Loucy (cell line): ENCODE results near the gene TNFRSF13B.

Experiments
- H2AFZ ChIP-seq: fragments of 200-600 bp; sonication (generic); 2 replicates; pipeline ENCODE4 v1.6.0; 2016; ENCODE audit warnings: antibody characterized with exemption, mild to moderate bottlenecking, low read length, moderate library complexity
- H3F3A ChIP-seq: fragments of 200-600 bp; 2 replicates; pipeline ENCODE4 v1.6.0; 2016; ENCODE audit warnings: antibody characterized with exemption, low read depth, mild to moderate bottlenecking
- H3K27me3 ChIP-seq: fragments of 200-600 bp; sonication (generic); 2 replicates; pipeline ENCODE4 v1.6.1; 2014; ENCODE audit warnings: low read length, mild to moderate bottlenecking; ENCODE audit not compliant: insufficient read depth, poor library complexity, severe bottlenecking
- H3K36me3 ChIP-seq: fragments of 200-600 bp; sonication (generic); 2 replicates; pipeline ENCODE4 v1.6.1; 2016; ENCODE audit warnings: low read length; ENCODE audit not compliant: insufficient read depth
- H3K4me1 ChIP-seq: fragments of 200-600 bp; sonication (generic); 2 replicates; pipeline ENCODE4 v1.5.1; 2014; ENCODE audit warnings: low read length, mild to moderate bottlenecking; ENCODE audit not compliant: insufficient read depth, poor library complexity, severe bottlenecking
- H3K4me2 ChIP-seq: fragments of 200-600 bp; sonication (generic); 2 replicates; pipeline ENCODE4 v1.6.0; 2014; ENCODE audit warnings: antibody characterized with exemption, low read length, low read depth, mild to moderate bottlenecking; ENCODE audit not compliant: poor library complexity, severe bottlenecking
- H3K4me3 ChIP-seq: fragments of 200-600 bp; sonication (generic); 2 replicates; pipeline ENCODE4 v1.5.1; 2014; ENCODE audit warnings: low read length, mild to moderate bottlenecking, mixed read lengths; ENCODE audit not compliant: poor library complexity, severe bottlenecking
- H3K79me2 ChIP-seq: fragments of 200-600 bp; sonication (generic); 2 replicates; pipeline ENCODE4 v1.6.1; 2014; ENCODE audit warnings: low read length; ENCODE audit not compliant: insufficient read depth
- H3K9ac ChIP-seq: fragments of 200-600 bp; sonication (generic); 2 replicates; pipeline ENCODE4 v1.6.0; 2014; ENCODE audit warnings: mild to moderate bottlenecking, low read depth, low read length, moderate library complexity; ENCODE audit not compliant: poor library complexity, severe bottlenecking
- H3K9me2 ChIP-seq: fragments of 200-600 bp; sonication (generic); replicated peaks from 2 replicates; pipeline ENCODE4 v1.6.1; 2016; ENCODE audit warnings: low read depth, low read length, mixed read lengths
- H3K9me3 ChIP-seq: fragments of 200-600 bp; sonication (generic); 2 replicates; pipeline ENCODE4 v1.6.1; 2014; ENCODE audit warnings: mild to moderate bottlenecking, antibody characterized with exemption, low read length, low read depth; ENCODE audit not compliant: insufficient read depth
- H4K20me1 ChIP-seq: fragments of 200-600 bp; sonication (generic); 2 replicates; pipeline ENCODE4 v1.6.0; 2014; ENCODE audit warnings: antibody characterized with exemption, low read length, mild to moderate bottlenecking; ENCODE audit not compliant: insufficient read depth, poor library complexity, severe bottlenecking
- CTCF ChIP-seq: fragments of 200-600 bp; sonication (generic); conservative IDR thresholded peaks from 2 replicates; pipeline ENCODE4 v1.5.1; 2014; ENCODE audit warnings: mild to moderate bottlenecking, antibody characterized with exemption, low read length
- EZH2phosphoT487 ChIP-seq: fragments of 200-600 bp; IDR thresholded peaks from 2 replicates; pipeline ENCODE4 v1.6.1; 2018; ENCODE audit warnings: antibody characterized with exemption, mild to moderate bottlenecking, moderate library complexity, borderline replicate concordance

Gene TNFRSF13B

GRCh38 chr17:16927641-16928321, 44.1 kb downstream of the TNFRSF13B start:
- H3K4me2 ChIP-seq, result no peak overlapping the region
- no peak overlapping the region for H3K9ac ChIP-seq
- H3K4me3 ChIP-seq, result no peak overlapping the region
- no peaks in the 10 kb centered on the region for H3K79me2 ChIP-seq
- no peaks in the 10 kb centered on the region for H3K36me3 ChIP-seq
- H3K27me3 ChIP-seq, result no peaks in the 10 kb centered on the region
- H4K20me1 ChIP-seq, result no peaks in the 10 kb centered on the region
- no peak overlapping the region for H2AFZ ChIP-seq
- no peak for TF ChIP-seq EZH2phosphoT487
- no peaks in the 10 kb centered on the region for H3K9me3 ChIP-seq
- H3K9me2 ChIP-seq, result no peaks in the 10 kb centered on the region
- no peaks in the 10 kb centered on the region for H3K4me1 ChIP-seq
- H3F3A ChIP-seq, result no peaks in the 10 kb centered on the region

- H3K36me3 ChIP-seq, result no peaks in the 10 kb centered on the region
- H3K79me2 ChIP-seq, result no peaks in the 10 kb centered on the region
- no peak overlapping the region for H3K4me2 ChIP-seq
- no peaks in the 10 kb centered on the region for H3K4me1 ChIP-seq
- no peaks in the 10 kb centered on the region for H3F3A ChIP-seq
- no peaks in the 10 kb centered on the region for H4K20me1 ChIP-seq
- H3K9me3 ChIP-seq, result no peaks in the 10 kb centered on the region
- H2AFZ ChIP-seq, result no peak overlapping the region
- H3K9me2 ChIP-seq, result no peaks in the 10 kb centered on the region
- H3K27me3 ChIP-seq, result no peaks in the 10 kb centered on the region
- TF ChIP-seq EZH2phosphoT487 (no peak), CTCF (no peak)
- no peak overlapping the region for H3K4me3 ChIP-seq
- H3K9ac ChIP-seq, result no peak overlapping the region
Measured at GRCh38 chr17:16926571-16927451, 45.1 kb downstream of the TNFRSF13B start.

GRCh38 chr17:16926061-16926511, 45.8 kb downstream of the TNFRSF13B start:
- Histone ChIP-seq H2AFZ (no peak overlapping the region), H3F3A (no peaks in the 10 kb centered on the region), H3K79me2 (no peaks in the 10 kb centered on the region), H3K9me3 (no peaks in the 10 kb centered on the region), H3K4me3 (no peak overlapping the region), H3K4me1 (no peaks in the 10 kb centered on the region), H3K36me3 (no peaks in the 10 kb centered on the region), H3K9ac (no peak overlapping the region), H4K20me1 (no peaks in the 10 kb centered on the region), H3K9me2 (no peaks in the 10 kb centered on the region), H3K27me3 (no peaks in the 10 kb centered on the region), H3K4me2 (no peak overlapping the region)
- TF ChIP-seq EZH2phosphoT487, result no peak
- TF ChIP-seq CTCF, result no peak
